Muscle layer of colon (tissue), 2 donors: ENCODE measurements around the gene CHRNA5.

Experiments
- H3K27ac ChIP-seq: one replicate; pipeline ENCODE4 v1.7.0; 2013; ENCODE audit warnings: low read depth, mild to moderate bottlenecking, low read length, moderate library complexity
- H3K27me3 ChIP-seq, 2 donors: one replicate each; pipeline ENCODE4 v1.7.0; 2013; ENCODE audit warnings: low read length in 2 of 2, mild to moderate bottlenecking in 2 of 2; ENCODE audit not compliant: insufficient read depth in 2 of 2, control insufficient read depth in 1 of 2
- H3K36me3 ChIP-seq: one replicate; pipeline ENCODE4 v1.7.0; 2013; ENCODE audit warnings: mild to moderate bottlenecking, low read length; ENCODE audit not compliant: insufficient read depth
- H3K4me1 ChIP-seq: one replicate; pipeline ENCODE4 v1.7.0; 2013; ENCODE audit warnings: mild to moderate bottlenecking, low read length; ENCODE audit not compliant: insufficient read depth
- H3K4me3 ChIP-seq, 2 donors: one replicate each; pipeline ENCODE4 v1.7.0; 2013; ENCODE audit warnings: low read length in 2 of 2, low read depth in 1 of 2, mild to moderate bottlenecking in 1 of 2, moderate library complexity in 1 of 2
- H3K9ac ChIP-seq: one replicate; pipeline ENCODE4 v1.7.0; 2013; ENCODE audit warnings: low read length
- H3K9me3 ChIP-seq: one replicate; pipeline ENCODE4 v1.7.0; 2013; ENCODE audit warnings: mild to moderate bottlenecking, low read length
- donor health status: abdominal sarcoma.
- donor health status: Adenocarcinoma of cecum.

CHRNA5 gene

GRCh38 chr15:78565951-78566774 is 843 bp downstream of the CHRNA5 start:
- no peaks in the 10 kb centered on the region for H3K36me3 ChIP-seq
- peak overlapping the region; percentile 36 for H3K27ac ChIP-seq
- peak overlapping the region; percentile 40 for H3K9ac ChIP-seq
- peak overlapping the region; percentile 55 to 76 for H3K4me3 ChIP-seq
- H3K4me1 ChIP-seq = peaks cover 12% of the 10 kb centered on the region
- H3K9me3 ChIP-seq = no peaks in the 10 kb centered on the region
- no peaks in the 10 kb centered on the region for H3K27me3 ChIP-seq

DNA sequence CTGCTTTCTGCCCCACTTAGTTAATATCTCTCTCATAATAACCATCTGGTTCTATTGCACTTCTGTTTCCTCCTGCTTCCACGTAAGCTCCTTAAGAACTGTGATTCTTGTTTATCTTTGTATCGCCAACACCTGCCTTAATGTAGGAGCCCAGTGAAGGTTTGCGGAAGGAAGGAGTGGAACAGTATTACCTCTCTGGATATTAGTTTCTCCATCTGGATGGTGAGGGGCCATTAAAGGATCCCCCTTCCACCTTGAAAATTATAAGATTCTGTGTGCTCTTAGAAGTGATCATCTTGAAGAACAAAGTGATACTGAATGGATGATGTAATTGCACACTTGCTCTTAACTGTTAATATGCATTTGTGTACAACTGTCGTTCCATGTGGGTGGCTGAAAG is 2.2 kb downstream of the CHRNA5 start:
- H3K27me3 ChIP-seq = no peaks in the 10 kb centered on the region

GRCh38 chr15:78570710-78571109 is 5.4 kb downstream of the CHRNA5 start:
- H3K27me3 ChIP-seq = no peaks in the 10 kb centered on the region
- no peak overlapping the region for H3K4me3 ChIP-seq
- no peaks in the 10 kb centered on the region for H3K36me3 ChIP-seq
- H3K9me3 ChIP-seq = no peaks in the 10 kb centered on the region
- H3K9ac ChIP-seq = no peak overlapping the region
- H3K27ac ChIP-seq = no peak overlapping the region
- peaks cover 6% of the 10 kb centered on the region for H3K4me1 ChIP-seq

More for the DNA sequence above, 2.2 kb downstream of the CHRNA5 start:
- Histone ChIP-seq H3K27ac (no peak overlapping the region), H3K9ac (no peak overlapping the region), H3K4me1 (peaks cover 12% of the 10 kb centered on the region), H3K4me3 (no peak overlapping the region), H3K36me3 (no peaks in the 10 kb centered on the region), H3K9me3 (no peaks in the 10 kb centered on the region)

- H3K4me1 ChIP-seq = no peaks in the 10 kb centered on the region
These were observed 6.1 kb downstream of the CHRNA5 start for GRCh38 chr15:78571382-78571781.

GRCh38 chr15:78573416-78573815 is 8.1 kb downstream of the CHRNA5 start:
- H3K27me3 ChIP-seq = no peaks in the 10 kb centered on the region
- H3K36me3 ChIP-seq = no peaks in the 10 kb centered on the region
- H3K4me1 ChIP-seq = no peaks in the 10 kb centered on the region
- no peak overlapping the region for H3K4me3 ChIP-seq
- no peak overlapping the region for H3K27ac ChIP-seq
- H3K9me3 ChIP-seq = no peaks in the 10 kb centered on the region
- no peak overlapping the region for H3K9ac ChIP-seq

More at GRCh38 chr15:78571382-78571781, 6.1 kb downstream of the CHRNA5 start:
- Histone ChIP-seq H3K9ac (no peak overlapping the region), H3K9me3 (no peaks in the 10 kb centered on the region), H3K27me3 (no peaks in the 10 kb centered on the region), H3K4me3 (no peak overlapping the region), H3K36me3 (no peaks in the 10 kb centered on the region), H3K27ac (no peak overlapping the region)

GRCh38 chr15:78574944-78575343 is 9.6 kb downstream of the CHRNA5 start:
- Histone ChIP-seq H3K4me3 (no peak overlapping the region), H3K9me3 (no peaks in the 10 kb centered on the region), H3K27me3 (no peaks in the 10 kb centered on the region), H3K27ac (no peak overlapping the region), H3K9ac (no peak overlapping the region), H3K36me3 (no peaks in the 10 kb centered on the region), H3K4me1 (no peaks in the 10 kb centered on the region)

GRCh38 chr15:78597583-78597982 is 32.3 kb downstream of the CHRNA5 start:
- Histone ChIP-seq H3K9me3 (no peaks in the 10 kb centered on the region), H3K4me1 (no peaks in the 10 kb centered on the region), H3K27me3 (no peaks in the 10 kb centered on the region), H3K36me3 (no peaks in the 10 kb centered on the region), H3K9ac (no peak overlapping the region), H3K4me3 (no peak overlapping the region), H3K27ac (no peak overlapping the region)

DNA sequence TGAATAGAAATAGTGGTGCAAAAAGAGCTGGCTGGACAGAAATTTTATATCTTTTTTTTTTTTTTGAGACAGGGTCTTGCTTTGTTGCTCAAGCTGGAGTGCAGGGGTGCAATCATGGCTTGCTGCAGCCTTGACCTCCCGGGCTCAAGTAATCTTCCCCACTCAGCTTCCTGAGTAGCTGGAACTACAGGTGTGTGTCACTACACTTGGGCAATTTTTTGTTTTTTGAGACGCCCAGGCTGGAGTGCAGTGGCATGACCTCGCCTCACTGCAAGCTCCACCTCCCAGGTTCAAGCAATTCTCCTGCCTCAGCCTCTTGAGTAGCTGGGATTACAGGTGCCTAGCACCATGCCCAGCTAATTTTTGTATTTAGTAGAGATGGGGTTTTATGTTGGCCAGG is 33.0 kb downstream of the CHRNA5 start:
- Histone ChIP-seq H3K27me3 (no peaks in the 10 kb centered on the region), H3K9ac (no peak overlapping the region), H3K36me3 (no peaks in the 10 kb centered on the region), H3K4me1 (no peaks in the 10 kb centered on the region), H3K9me3 (no peaks in the 10 kb centered on the region), H3K4me3 (no peak overlapping the region), H3K27ac (no peak overlapping the region)

DNA sequence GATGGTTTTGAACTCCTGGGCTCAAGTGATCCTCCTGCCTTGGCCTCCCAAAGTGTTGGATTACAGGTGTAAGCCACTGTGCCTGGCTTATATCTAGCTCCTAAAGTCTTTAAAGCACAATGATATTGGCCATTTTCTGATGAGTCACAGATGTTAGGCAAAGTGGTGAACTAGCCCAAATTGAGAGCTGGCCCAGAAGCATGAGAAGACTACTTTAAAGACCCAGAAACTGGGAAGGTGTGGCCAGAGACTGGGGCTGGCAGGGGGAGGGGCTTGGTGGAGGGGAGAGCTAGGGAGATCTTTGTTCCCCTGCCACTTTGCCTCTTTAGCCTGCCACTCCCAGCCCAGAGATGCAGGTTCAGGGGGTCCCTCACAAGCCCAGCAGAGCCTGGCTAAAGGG is 33.9 kb downstream of the CHRNA5 start:
- no peaks in the 10 kb centered on the region for H3K4me1 ChIP-seq
- no peaks in the 10 kb centered on the region for H3K27me3 ChIP-seq
- no peaks in the 10 kb centered on the region for H3K9me3 ChIP-seq
- no peak overlapping the region for H3K27ac ChIP-seq
- no peak overlapping the region for H3K9ac ChIP-seq
- H3K36me3 ChIP-seq = no peaks in the 10 kb centered on the region
- no peak overlapping the region for H3K4me3 ChIP-seq

DNA sequence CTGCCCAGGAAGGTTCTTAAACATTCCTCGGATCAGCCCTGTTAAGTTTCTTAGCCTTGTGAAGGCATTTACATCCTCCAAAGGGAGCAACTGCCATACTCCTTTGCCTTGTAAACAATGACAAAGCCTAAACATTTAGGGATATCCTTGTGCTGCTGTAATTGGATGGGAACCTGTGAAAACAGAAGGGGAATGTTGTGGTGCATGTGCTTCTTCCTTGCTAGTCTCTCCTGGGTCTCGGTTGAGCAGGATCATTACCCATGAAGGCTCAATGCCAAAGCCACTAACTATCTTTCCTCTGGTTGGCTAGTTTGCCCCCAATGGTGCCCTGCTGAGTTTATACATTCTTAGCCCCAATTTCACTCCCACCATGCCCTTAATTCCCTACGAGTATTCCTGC is 38.1 kb downstream of the CHRNA5 start:
- Histone ChIP-seq H3K4me1 (no peaks in the 10 kb centered on the region), H3K36me3 (no peaks in the 10 kb centered on the region), H3K9ac (no peak overlapping the region), H3K27me3 (no peaks in the 10 kb centered on the region), H3K27ac (no peak overlapping the region), H3K9me3 (no peaks in the 10 kb centered on the region), H3K4me3 (no peak overlapping the region)

- no peaks in the 10 kb centered on the region for H3K4me1 ChIP-seq
- H3K27me3 ChIP-seq = no peaks in the 10 kb centered on the region
- no peaks in the 10 kb centered on the region for H3K9me3 ChIP-seq
- H3K27ac ChIP-seq = no peak overlapping the region
- H3K9ac ChIP-seq = no peak overlapping the region
- no peaks in the 10 kb centered on the region for H3K36me3 ChIP-seq
- H3K4me3 ChIP-seq = no peak overlapping the region
These were observed 39.1 kb downstream of the CHRNA5 start for GRCh38 chr15:78604420-78604819.

- no peaks in the 10 kb centered on the region for H3K36me3 ChIP-seq
- no peak overlapping the region for H3K4me3 ChIP-seq
- H3K27me3 ChIP-seq = no peaks in the 10 kb centered on the region
- H3K9me3 ChIP-seq = no peaks in the 10 kb centered on the region
- H3K27ac ChIP-seq = no peak overlapping the region
- H3K9ac ChIP-seq = no peak overlapping the region
- no peaks in the 10 kb centered on the region for H3K4me1 ChIP-seq
These were observed 39.9 kb downstream of the CHRNA5 start for GRCh38 chr15:78605201-78605600.
